Spleen (tissue), 11 donors: ENCODE measurements around the gene MED19. TPM values are rescaled to one million over a fixed set of nuclear protein-coding genes. Genes with fewer than 3 reads are reported as not detected.
A peak's percentile ranks its signal among the peaks of the same experiment; 100 is the strongest.

Experiments
- DNase-seq: peaks from one replicate; pipeline ENCODE4 v3.0.0-alpha.2; 2020
- H3K27ac ChIP-seq, 8 donors: fragments of 200-600 bp; sonication (generic) in 7 of 8; 1 replicate in 4 of 8; 2 replicates in 4 of 8; pipeline versions ENCODE4 v1.5.0 to v1.8.0; 2016 to 2021; ENCODE audit warnings: inconsistent platforms in 4 of 8, mild to moderate bottlenecking in 4 of 8, moderate library complexity in 1 of 8
- H3K27me3 ChIP-seq, 7 donors: fragments of 200-600 bp; sonication (generic) in 6 of 7; replicated peaks in 1 of 7; 1 replicate in 4 of 7; 2 replicates in 3 of 7; pipeline versions ENCODE4 v1.5.0 to v1.8.0; 2016 to 2021; ENCODE audit warnings: inconsistent platforms in 3 of 7, mild to moderate bottlenecking in 1 of 7
- H3K36me3 ChIP-seq, 6 donors: fragments of 200-600 bp; sonication (generic) in 5 of 6; 1 replicate in 4 of 6; 2 replicates in 2 of 6; pipeline versions ENCODE4 v1.5.0 to v1.8.0; 2016 to 2021; ENCODE audit warnings: inconsistent platforms in 2 of 6
- H3K4me1 ChIP-seq, 6 donors: fragments of 200-600 bp; sonication (generic) in 5 of 6; 1 replicate in 3 of 6; 2 replicates in 3 of 6; pipeline versions ENCODE4 v1.5.0 to v1.8.0; 2016 to 2021; ENCODE audit warnings: inconsistent platforms in 3 of 6
- H3K4me3 ChIP-seq, 8 donors: fragments of 200-600 bp; sonication (generic) in 7 of 8; 1 replicate in 4 of 8; 2 replicates in 4 of 8; pipeline versions ENCODE4 v1.5.0 to v1.8.0; 2016 to 2021; ENCODE audit warnings: inconsistent platforms in 4 of 8, mild to moderate bottlenecking in 4 of 8, moderate library complexity in 2 of 8
- H3K9me3 ChIP-seq, 8 donors: fragments of 200-600 bp; sonication (generic) in 7 of 8; 1 replicate in 4 of 8; 2 replicates in 4 of 8; pipeline versions ENCODE4 v1.5.0 to v1.8.0; 2016 to 2021; ENCODE audit warnings: inconsistent platforms in 4 of 8
- POLR2A ChIP-seq, 3 donors: fragments of 450-650 bp; IDR thresholded peaks; one replicate each; pipeline ENCODE4 v1.5.1; 2017; ENCODE audit warnings: antibody characterized with exemption in 3 of 3, mild to moderate bottlenecking in 1 of 3
- POLR2AphosphoS5 ChIP-seq, 3 donors: sonication (generic); formaldehyde crosslinking; IDR thresholded peaks; one replicate each; pipeline ENCODE4 v1.5.1; 2017; ENCODE audit warnings: antibody characterized with exemption in 3 of 3
- WGBS, 5 donors: extraction: QIAGEN DNeasy Blood & Tissue Kit in 3 of 5; methylation state at CpG; one replicate each; pipeline versions ENCODE4 v1.1.5 to v1.1.7; 2013 to 2018; 5-methylcytosine and 5-hydroxymethylcytosine counted together
- intact Hi-C: fragments of 100-400 bp; cut with DNase I; formaldehyde crosslinking; loops from one replicate; pipeline ENCODE4 v1.15.0; 2023; ENCODE audit warnings: low total_unique reads
- polyA plus RNA-seq, 3 donors: library from polyadenylated mRNA; stranded (reverse); fragments of 200-250 nt; gene quantifications; one replicate each; pipeline ENCODE4 v1.2.1, GENCODE V29; 2013
- total RNA-seq, 7 donors: library from RNA; depleted of rRNA in 3 of 7; stranded (reverse); fragments of >200 nt in 3 of 7; fragmentation: NEBNext Ultra II Directional in 4 of 7; extraction: Animal tissue kit (Norgen Biotek cat#: 25700) in 4 of 7; gene quantifications; one replicate each; pipeline versions ENCODE4 v1.1.0 to v1.2.1, GENCODE V29; 2016 to 2021
- TF ChIP-seq, protein P1 (sequence below), 11 experiments: fragments of 200-600 bp in 7 of 11; fragments of 450-650 bp in 4 of 11; sonication (generic) in 4 of 11; IDR thresholded peaks in 8 of 11; conservative IDR thresholded peaks in 3 of 11; 1 replicate in 7 of 11; 2 replicates in 4 of 11; pipeline versions ENCODE4 v1.4.0 to v1.8.0; 2016 to 2021; ENCODE audit warnings: antibody characterized with exemption in 11 of 11, inconsistent platforms in 4 of 11, mild to moderate bottlenecking in 1 of 11
- donor health status: healthy with polysubstance abuse.
- donor health status: DM: no; HTN: no; CAD: no; lungs with moderate emphysema.
- donor health status: DM: no; HTN: no; CAD: no.
- donor health status: Bipolar disorder and iron deficiency.
- donor health status: healthy.
- donor health status: DM: no; HTN: no; CAD: no.
- donor health status: DM: yes; HTN: yes; CAD: no.

Gene MED19
- total and polyA plus RNA-seq, 10 donors = 8.3 to 14.7 (median 11.0) TPM

- intact Hi-C loops = loop anchor here (10.0 kb wide), 1 partner anchor 128 kb away; no protein-coding TSS in a partner anchor
- peaks cover 20 to 60% (median 43%) of the 10 kb centered on the region in 6 donors for H3K4me1 ChIP-seq
- 0% methylated on average over 25 to 29 of the region's 29 CpGs for WGBS, 5 donors
Measured at GRCh38 chr11:57667117-57667735, 44.8 kb downstream of the MED19 start.

GRCh38 chr11:57663975-57664374 is 48.0 kb downstream of the MED19 start:
- Histone ChIP-seq H3K4me1 (peaks cover 6 to 59% (median 22%) of the 10 kb centered on the region in 6 donors), H3K4me3 (no peak overlapping the region), H3K9me3 (no peaks in the 10 kb centered on the region), H3K27me3 (no peaks in the 10 kb centered on the region), H3K36me3 (peaks cover 11 to 45% (median 37%) of the 10 kb centered on the region in 6 donors), H3K27ac (no peak overlapping the region)
- WGBS, 5 donors = 80 to 93% (median 84%) methylated on average over 9 of the region's 9 CpGs
- TF ChIP-seq POLR2A (IDR thresholded peaks at IDR 0.05) (no peak), POLR2AphosphoS5 (IDR thresholded peaks at IDR 0.05) (no peak)
- TF ChIP-seq, protein P1, sequence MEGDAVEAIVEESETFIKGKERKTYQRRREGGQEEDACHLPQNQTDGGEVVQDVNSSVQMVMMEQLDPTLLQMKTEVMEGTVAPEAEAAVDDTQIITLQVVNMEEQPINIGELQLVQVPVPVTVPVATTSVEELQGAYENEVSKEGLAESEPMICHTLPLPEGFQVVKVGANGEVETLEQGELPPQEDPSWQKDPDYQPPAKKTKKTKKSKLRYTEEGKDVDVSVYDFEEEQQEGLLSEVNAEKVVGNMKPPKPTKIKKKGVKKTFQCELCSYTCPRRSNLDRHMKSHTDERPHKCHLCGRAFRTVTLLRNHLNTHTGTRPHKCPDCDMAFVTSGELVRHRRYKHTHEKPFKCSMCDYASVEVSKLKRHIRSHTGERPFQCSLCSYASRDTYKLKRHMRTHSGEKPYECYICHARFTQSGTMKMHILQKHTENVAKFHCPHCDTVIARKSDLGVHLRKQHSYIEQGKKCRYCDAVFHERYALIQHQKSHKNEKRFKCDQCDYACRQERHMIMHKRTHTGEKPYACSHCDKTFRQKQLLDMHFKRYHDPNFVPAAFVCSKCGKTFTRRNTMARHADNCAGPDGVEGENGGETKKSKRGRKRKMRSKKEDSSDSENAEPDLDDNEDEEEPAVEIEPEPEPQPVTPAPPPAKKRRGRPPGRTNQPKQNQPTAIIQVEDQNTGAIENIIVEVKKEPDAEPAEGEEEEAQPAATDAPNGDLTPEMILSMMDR (IDR thresholded peaks at IDR 0.05 in 8 of 11, conservative IDR thresholded peaks at IDR 0.05 in 3 of 11) = no peak
- intact Hi-C loops = loop anchor here (10.0 kb wide), 1 partner anchor 131 kb away; no protein-coding TSS in a partner anchor
- no peak for DNase-seq

More at GRCh38 chr11:57667117-57667735, 44.8 kb downstream of the MED19 start:
- peaks cover 1 to 22% (median 12%) of the 10 kb centered on the region in 6 donors for H3K36me3 ChIP-seq
- no peaks in the 10 kb centered on the region for H3K9me3 ChIP-seq
- H3K27me3 ChIP-seq = no peaks in the 10 kb centered on the region
- peak overlapping the region; percentile 75 to 99 (median 88) for H3K4me3 ChIP-seq
- H3K27ac ChIP-seq = peak overlapping the region; percentile 96 to 100 (median 98)
- peak; percentile 97 for DNase-seq
- TF ChIP-seq POLR2AphosphoS5 (IDR thresholded peaks at IDR 0.05) (peak in 2 of 3 donors; percentile 4 to 64), POLR2A (IDR thresholded peaks at IDR 0.05) (no peak)
- TF ChIP-seq, protein P1 (IDR thresholded peaks at IDR 0.05 in 8 of 11, conservative IDR thresholded peaks at IDR 0.05 in 3 of 11) = peak in 1 of 11 experiments; percentile 9

GRCh38 chr11:57662893-57663292 is 49.1 kb downstream of the MED19 start:
- peaks cover 11 to 46% (median 37%) of the 10 kb centered on the region in 6 donors for H3K36me3 ChIP-seq
- WGBS, 5 donors = 71 to 77% (median 74%) methylated on average over 4 of the region's 4 CpGs
- peaks cover 10 to 65% (median 29%) of the 10 kb centered on the region in 6 donors for H3K4me1 ChIP-seq
- intact Hi-C loops = loop anchor here (10.0 kb wide), 1 partner anchor 132 kb away; no protein-coding TSS in a partner anchor
- H3K4me3 ChIP-seq = no peak overlapping the region
- H3K27ac ChIP-seq = no peak overlapping the region
- DNase-seq = no peak
- H3K9me3 ChIP-seq = no peaks in the 10 kb centered on the region
- no peak for TF ChIP-seq POLR2A (IDR thresholded peaks at IDR 0.05)
- TF ChIP-seq, protein P1 (IDR thresholded peaks at IDR 0.05 in 8 of 11, conservative IDR thresholded peaks at IDR 0.05 in 3 of 11) = no peak
- TF ChIP-seq POLR2AphosphoS5 (IDR thresholded peaks at IDR 0.05) = no peak
- H3K27me3 ChIP-seq = no peaks in the 10 kb centered on the region

- no peaks in the 10 kb centered on the region for H3K9me3 ChIP-seq
- H3K36me3 ChIP-seq = peaks cover 11 to 46% (median 37%) of the 10 kb centered on the region in 6 donors
- intact Hi-C loops = loop anchor here (5.0 to 10.0 kb wide), 2 partner anchors 97 to 135 kb away; no protein-coding TSS in a partner anchor
- H3K4me1 ChIP-seq = peaks cover 11 to 63% (median 26%) of the 10 kb centered on the region in 6 donors
- H3K4me3 ChIP-seq = no peak overlapping the region
- no peak overlapping the region for H3K27ac ChIP-seq
- H3K27me3 ChIP-seq = no peaks in the 10 kb centered on the region
- 96 to 97% (median 96%) methylated on average over 14 of the region's 14 CpGs for whole genome bisulfite sequencing, 5 donors
- DNase-seq = peak; percentile 82
- TF ChIP-seq, protein P1 (IDR thresholded peaks at IDR 0.05 in 8 of 11, conservative IDR thresholded peaks at IDR 0.05 in 3 of 11) = no peak
- TF ChIP-seq POLR2AphosphoS5 (IDR thresholded peaks at IDR 0.05) = no peak
- no peak for TF ChIP-seq POLR2A (IDR thresholded peaks at IDR 0.05)
Measured at GRCh38 chr11:57659669-57660068, 52.3 kb downstream of the MED19 start.
